BE2C (cell line): Measurements from ENCODE around the gene VPS26B.

Experiments
- DNase-seq: peaks from one replicate; pipeline ENCODE4 v3.0.0-alpha.2; 2020
- H3K27me3 ChIP-seq: fragments of 250-450 bp; sonication (Bioruptor Pico); 2 replicates; pipeline ENCODE4 v1.5.1; 2020; ENCODE audit warnings: mild to moderate bottlenecking
- H3K36me3 ChIP-seq: fragments of 250-450 bp; sonication (Bioruptor Pico); 2 replicates; pipeline ENCODE4 v1.5.1; 2020; ENCODE audit warnings: mild to moderate bottlenecking
- H3K4me1 ChIP-seq: fragments of 250-450 bp; sonication (Bioruptor Pico); 2 replicates; pipeline ENCODE4 v1.5.1; 2020
- H3K4me3 ChIP-seq: 2 replicates; pipeline ENCODE4 v1.5.1; 2011; ENCODE audit warnings: low read depth, low read length
- H3K9me3 ChIP-seq: fragments of 250-450 bp; sonication (Bioruptor Pico); 2 replicates; pipeline ENCODE4 v1.5.1; 2020
- CTCF ChIP-seq: IDR thresholded peaks from 2 replicates; pipeline ENCODE4 v1.5.1; 2012; ENCODE audit warnings: mild to moderate bottlenecking, low read depth, low read length

Gene VPS26B

DNA sequence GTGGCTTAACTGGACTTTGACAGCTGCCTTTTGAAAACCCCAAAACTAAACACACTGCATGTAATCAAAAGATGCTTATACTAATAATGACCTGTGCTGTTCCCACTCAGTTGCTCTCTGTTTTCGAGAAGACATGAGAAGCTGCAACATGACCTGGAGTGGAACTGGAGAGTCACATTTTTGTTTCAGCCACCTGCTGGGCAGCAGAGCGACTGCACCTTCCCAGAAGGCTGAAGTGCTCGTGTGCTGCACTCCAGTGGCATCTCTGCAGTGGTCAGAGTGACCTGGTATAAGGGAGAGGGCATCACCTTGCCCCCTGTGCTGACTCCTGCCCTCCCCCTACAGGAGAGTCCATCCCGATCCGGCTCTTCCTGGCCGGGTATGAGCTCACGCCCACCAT lies 20.1 kb downstream of the VPS26B start:
- Histone ChIP-seq H3K36me3 (peaks cover 63% of the 10 kb centered on the region), H3K4me1 (no peaks in the 10 kb centered on the region), H3K4me3 (no peak overlapping the region), H3K9me3 (no peaks in the 10 kb centered on the region), H3K27me3 (no peaks in the 10 kb centered on the region)
- peak; percentile 63 for TF ChIP-seq CTCF
- peak; percentile 34 for DNase-seq

DNA sequence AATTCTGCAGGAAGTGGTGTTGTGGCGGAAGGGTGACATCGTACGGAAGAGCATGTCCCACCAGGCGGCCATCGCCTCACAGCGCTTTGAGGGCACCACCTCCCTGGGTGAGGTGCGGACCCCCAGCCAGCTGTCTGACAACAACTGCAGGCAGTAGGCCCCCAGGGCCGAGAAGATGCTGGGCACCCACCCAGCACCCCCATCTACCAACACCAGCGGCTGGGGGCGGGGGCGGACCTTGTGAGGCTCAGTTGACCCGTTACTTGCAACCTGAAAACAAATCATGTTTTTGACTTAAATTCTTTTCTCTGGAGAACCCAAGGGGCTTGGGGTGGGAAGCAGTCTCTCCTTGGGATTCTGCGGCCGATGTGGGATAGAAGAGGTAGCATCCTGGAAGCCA lies 21.0 kb downstream of the VPS26B start:
- Histone ChIP-seq H3K27me3 (no peaks in the 10 kb centered on the region), H3K4me3 (no peak overlapping the region), H3K9me3 (no peaks in the 10 kb centered on the region), H3K36me3 (peaks cover 56% of the 10 kb centered on the region), H3K4me1 (no peaks in the 10 kb centered on the region)
- TF ChIP-seq CTCF = no peak
- DNase-seq = no peak

GRCh38 chr11:134246100-134246499 lies 21.6 kb downstream of the VPS26B start:
- Histone ChIP-seq H3K4me3 (no peak overlapping the region), H3K36me3 (peaks cover 56% of the 10 kb centered on the region), H3K4me1 (no peaks in the 10 kb centered on the region), H3K9me3 (no peaks in the 10 kb centered on the region), H3K27me3 (no peaks in the 10 kb centered on the region)
- no peak for DNase-seq
- no peak for TF ChIP-seq CTCF

GRCh38 chr11:134246678-134247077 lies 22.2 kb downstream of the VPS26B start:
- H3K9me3 ChIP-seq = no peaks in the 10 kb centered on the region
- no peak for DNase-seq
- H3K27me3 ChIP-seq = no peaks in the 10 kb centered on the region
- peaks cover 56% of the 10 kb centered on the region for H3K36me3 ChIP-seq
- H3K4me3 ChIP-seq = no peak overlapping the region
- no peak for TF ChIP-seq CTCF
- H3K4me1 ChIP-seq = no peaks in the 10 kb centered on the region

GRCh38 chr11:134248910-134249480 lies 24.5 kb downstream of the VPS26B start:
- Histone ChIP-seq H3K4me1 (no peaks in the 10 kb centered on the region; the same call in 1 of the 2 replicates), H3K36me3 (peaks cover 36% of the 10 kb centered on the region), H3K4me3 (no peak overlapping the region), H3K9me3 (no peaks in the 10 kb centered on the region), H3K27me3 (no peaks in the 10 kb centered on the region)
- no peak for TF ChIP-seq CTCF
- no peak for DNase-seq

DNA sequence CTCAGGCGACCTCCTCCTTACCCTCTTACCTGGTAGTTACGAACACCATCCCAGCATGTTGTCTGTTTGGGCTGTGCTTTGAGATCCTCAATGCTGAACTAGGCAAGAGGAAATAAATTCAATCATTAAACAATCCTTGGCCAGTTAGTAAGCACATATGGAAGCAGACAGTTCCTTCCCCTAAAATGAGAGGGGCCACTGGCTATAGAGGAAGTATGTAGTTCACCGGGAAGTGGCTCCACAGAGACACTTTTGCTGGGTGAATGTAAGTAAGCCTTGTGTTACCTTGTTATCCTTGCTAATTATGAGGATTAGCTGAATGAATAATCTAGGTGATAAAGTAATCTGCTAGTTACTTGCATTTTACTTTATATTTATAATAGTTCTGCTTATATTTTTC lies 25.8 kb downstream of the VPS26B start:
- no peaks in the 10 kb centered on the region for H3K9me3 ChIP-seq
- no peak overlapping the region for H3K4me3 ChIP-seq
- no peak for DNase-seq
- TF ChIP-seq CTCF = no peak
- H3K36me3 ChIP-seq = peaks cover 24% of the 10 kb centered on the region
- no peaks in the 10 kb centered on the region; the same call in 1 of the 2 replicates for H3K4me1 ChIP-seq
- no peaks in the 10 kb centered on the region for H3K27me3 ChIP-seq
